ENCODE data around the gene KIF7.

- TF ChIP-seq CTCF (IDR thresholded peaks at IDR 0.05; ENCODE audit: poor library complexity, severe bottlenecking), result no peak
- TF ChIP-seq EZH2 (IDR thresholded peaks at IDR 0.05; ENCODE audit: borderline replicate concordance, insufficient read depth, low read length, poor library complexity, severe bottlenecking), result no peak
- no peak for TF ChIP-seq RAD21 (conservative IDR thresholded peaks at IDR 0.05)
Observed at GRCh38 chr15:89652131-89652530, 3.1 kb downstream of the KIF7 start.
